Stomach (tissue), 4 donors: ENCODE results near the gene BMP3.

ENCODE experiments used
- CTCF ChIP-seq, 7 experiments: fragments of 450-650 bp in 4 of 7; fragments of 200-600 bp in 3 of 7; sonication (generic) in 3 of 7; IDR thresholded peaks; one replicate each; pipeline ENCODE4 v1.5.1; 2016 to 2019; ENCODE audit warnings: antibody characterized with exemption in 7 of 7, control low read depth in 2 of 7, mild to moderate bottlenecking in 1 of 7
- EP300 ChIP-seq: sonication (generic); formaldehyde crosslinking; IDR thresholded peaks from one replicate; pipeline ENCODE4 v1.6.1; 2017; ENCODE audit warnings: antibody characterized with exemption

GRCh38 chr4:81071013-81071412, 40.5 kb downstream of the BMP3 start:
- no peak for TF ChIP-seq CTCF (IDR thresholded peaks at IDR 0.05)
- no peak for TF ChIP-seq EP300
